Peyer's patch (tissue), 4 donors: ENCODE data around the gene FAT4. TPM values are rescaled to one million over a fixed set of nuclear protein-coding genes. Genes with fewer than 3 reads are reported as not detected.

Source experiments
- DNase-seq, 3 donors: peaks; one replicate each; pipeline ENCODE4 v3.0.0-alpha.2; 2017 to 2019
- H3K27ac ChIP-seq, 4 donors: fragments of 200-600 bp; sonication (generic); one replicate each; pipeline ENCODE4 v1.5.1; 2016 to 2019
- H3K27me3 ChIP-seq, 2 donors: fragments of 200-600 bp; sonication (generic); one replicate each; pipeline ENCODE4 v1.5.1; 2019
- H3K36me3 ChIP-seq, 3 donors: fragments of 200-600 bp; sonication (generic); one replicate each; pipeline ENCODE4 v1.5.1; 2016 to 2019
- H3K4me1 ChIP-seq, 4 donors: fragments of 200-600 bp; sonication (generic); one replicate each; pipeline ENCODE4 v1.5.1; 2016 to 2019
- H3K4me3 ChIP-seq, 4 donors: fragments of 200-600 bp; sonication (generic); 1 replicate in 3 of 4; 2 replicates in 1 of 4; pipeline ENCODE4 v1.5.1; 2016 to 2019; ENCODE audit warnings: mild to moderate bottlenecking in 1 of 4
- H3K9me3 ChIP-seq, 4 donors: fragments of 200-600 bp; sonication (generic); one replicate each; pipeline ENCODE4 v1.5.1; 2016 to 2019; ENCODE audit warnings: mild to moderate bottlenecking in 1 of 4
- POLR2A ChIP-seq, 2 donors: fragments of 450-650 bp; IDR thresholded peaks; one replicate each; pipeline ENCODE4 v1.5.1; 2017; ENCODE audit warnings: antibody characterized with exemption in 2 of 2, mild to moderate bottlenecking in 2 of 2, moderate library complexity in 2 of 2
- small RNA-seq, 2 donors: library from RNA; depleted of rRNA; stranded (forward); fragments of <200 nt; gene quantifications; one replicate each; pipeline ENCODE3, GENCODE V24; 2016
- total RNA-seq, 4 donors: library from RNA; depleted of rRNA; stranded (reverse); fragments of >200 nt; gene quantifications; one replicate each; pipeline ENCODE4 v1.1.0, GENCODE V29; 2016
- TF ChIP-seq, protein P1 (sequence below), 6 experiments: fragments of 450-650 bp in 4 of 6; fragments of 200-600 bp in 2 of 6; sonication (generic) in 1 of 6; IDR thresholded peaks; one replicate each; pipeline ENCODE4 v1.5.1; 2017 to 2019; ENCODE audit warnings: antibody characterized with exemption in 6 of 6, mild to moderate bottlenecking in 3 of 6, moderate library complexity in 1 of 6

Gene FAT4
- total RNA-seq, 4 donors from 2014 or later: 1.4 to 11.6 (median 5.7) TPM

DNA sequence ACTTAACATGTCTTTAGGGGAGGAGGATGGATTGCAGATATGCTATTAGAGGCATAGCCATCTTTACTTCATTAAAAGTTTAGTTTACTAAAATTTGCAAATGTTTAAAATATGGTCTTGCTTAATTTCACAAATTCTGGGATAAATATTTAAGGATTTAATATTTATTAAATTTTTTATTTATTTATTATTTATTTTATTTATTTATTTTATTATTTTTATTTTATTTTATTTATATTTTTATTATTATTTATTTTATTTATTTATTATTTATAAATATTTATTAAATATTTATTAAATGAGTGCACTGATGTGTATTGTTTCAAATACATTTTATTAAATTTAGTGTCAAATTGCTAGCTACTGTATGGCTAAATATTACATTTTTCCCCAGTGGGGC, 46.0 kb downstream of the FAT4 start:
- H3K27me3 ChIP-seq: no peaks in the 10 kb centered on the region
- H3K36me3 ChIP-seq: no peaks in the 10 kb centered on the region
- no peaks in the 10 kb centered on the region for H3K9me3 ChIP-seq
- DNase-seq: no peak
- H3K4me1 ChIP-seq: no peaks in the 10 kb centered on the region
- H3K27ac ChIP-seq: no peak overlapping the region
- H3K4me3 ChIP-seq: no peak overlapping the region
- no peak for TF ChIP-seq POLR2A (IDR thresholded peaks at IDR 0.05)
- TF ChIP-seq, protein P1, sequence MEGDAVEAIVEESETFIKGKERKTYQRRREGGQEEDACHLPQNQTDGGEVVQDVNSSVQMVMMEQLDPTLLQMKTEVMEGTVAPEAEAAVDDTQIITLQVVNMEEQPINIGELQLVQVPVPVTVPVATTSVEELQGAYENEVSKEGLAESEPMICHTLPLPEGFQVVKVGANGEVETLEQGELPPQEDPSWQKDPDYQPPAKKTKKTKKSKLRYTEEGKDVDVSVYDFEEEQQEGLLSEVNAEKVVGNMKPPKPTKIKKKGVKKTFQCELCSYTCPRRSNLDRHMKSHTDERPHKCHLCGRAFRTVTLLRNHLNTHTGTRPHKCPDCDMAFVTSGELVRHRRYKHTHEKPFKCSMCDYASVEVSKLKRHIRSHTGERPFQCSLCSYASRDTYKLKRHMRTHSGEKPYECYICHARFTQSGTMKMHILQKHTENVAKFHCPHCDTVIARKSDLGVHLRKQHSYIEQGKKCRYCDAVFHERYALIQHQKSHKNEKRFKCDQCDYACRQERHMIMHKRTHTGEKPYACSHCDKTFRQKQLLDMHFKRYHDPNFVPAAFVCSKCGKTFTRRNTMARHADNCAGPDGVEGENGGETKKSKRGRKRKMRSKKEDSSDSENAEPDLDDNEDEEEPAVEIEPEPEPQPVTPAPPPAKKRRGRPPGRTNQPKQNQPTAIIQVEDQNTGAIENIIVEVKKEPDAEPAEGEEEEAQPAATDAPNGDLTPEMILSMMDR (IDR thresholded peaks at IDR 0.05): no peak

Small RNA genes lying within 50 kb of the gene (small RNA-seq; reads per million reads assigned to genes)
- gene RF00019: 0 reads per million in 2 donors
